Duodenal mucosa (tissue), 2 donors: ENCODE measurements around the gene UMAD1.
"Not testable (repeated sequence)": the region's sequence is repeated elsewhere in the genome, so short reads cannot be mapped to it uniquely, and the experiment has no call there.

Experiments used
- H3K27ac ChIP-seq: one replicate; pipeline ENCODE4 v1.7.0; 2013; ENCODE audit warnings: low read depth, low read length
- H3K27me3 ChIP-seq, 2 donors: one replicate each; pipeline ENCODE4 v1.7.0; 2013; ENCODE audit warnings: low read length in 2 of 2, control low read depth in 1 of 2; ENCODE audit not compliant: insufficient read depth in 2 of 2, control insufficient read depth in 1 of 2
- H3K36me3 ChIP-seq, 2 donors: one replicate each; pipeline ENCODE4 v1.7.0; 2013; ENCODE audit warnings: low read length in 2 of 2, control low read depth in 1 of 2; ENCODE audit not compliant: insufficient read depth in 2 of 2, control insufficient read depth in 1 of 2
- H3K4me1 ChIP-seq, 2 donors: one replicate each; pipeline ENCODE4 v1.7.0; 2013; ENCODE audit warnings: low read length in 2 of 2, control low read depth in 1 of 2; ENCODE audit not compliant: insufficient read depth in 2 of 2, control insufficient read depth in 1 of 2
- H3K4me3 ChIP-seq, 2 donors: one replicate each; pipeline ENCODE4 v1.7.0; 2013; ENCODE audit warnings: low read length in 2 of 2, low read depth in 1 of 2
- H3K9ac ChIP-seq, 2 donors: one replicate each; pipeline ENCODE4 v1.7.0; 2013; ENCODE audit warnings: low read length in 2 of 2, low read depth in 1 of 2
- H3K9me3 ChIP-seq, 2 donors: one replicate each; pipeline ENCODE4 v1.7.0; 2013; ENCODE audit warnings: low read length in 2 of 2, control low read depth in 1 of 2; ENCODE audit not compliant: control insufficient read depth in 1 of 2

UMAD1 gene

GRCh38 chr7:7818179-7818578, 177.6 kb downstream of the UMAD1 start:
- not testable (repeated sequence) for H3K9me3 ChIP-seq, H3K27ac ChIP-seq, H3K9ac ChIP-seq, H3K4me1 ChIP-seq, H3K27me3 ChIP-seq, H3K36me3 ChIP-seq, H3K4me3 ChIP-seq

- no peaks in the 10 kb centered on the region for H3K9me3 ChIP-seq
- H3K9ac ChIP-seq: no peak overlapping the region
- no peak overlapping the region for H3K27ac ChIP-seq
- H3K4me3 ChIP-seq: no peak overlapping the region
- H3K27me3 ChIP-seq: no peaks in the 10 kb centered on the region
- H3K4me1 ChIP-seq: peaks cover 0 to 8% of the 10 kb centered on the region in 2 donors
- peaks cover 0 to 4% of the 10 kb centered on the region in 2 donors for H3K36me3 ChIP-seq
These were observed 179.1 kb downstream of the UMAD1 start for GRCh38 chr7:7819442-7820247.

- H3K36me3 ChIP-seq: peaks cover 0 to 4% of the 10 kb centered on the region in 2 donors
- peaks cover 0 to 8% of the 10 kb centered on the region in 2 donors for H3K4me1 ChIP-seq
These were observed 179.9 kb downstream of the UMAD1 start for GRCh38 chr7:7820409-7820808.

GRCh38 chr7:7820939-7821338, 180.4 kb downstream of the UMAD1 start:
- no peak overlapping the region for H3K4me3 ChIP-seq
- no peaks in the 10 kb centered on the region for H3K9me3 ChIP-seq
- no peak overlapping the region for H3K9ac ChIP-seq
- peaks cover 0 to 4% of the 10 kb centered on the region in 2 donors for H3K36me3 ChIP-seq
- no peak overlapping the region for H3K27ac ChIP-seq
- peaks cover 0 to 8% of the 10 kb centered on the region in 2 donors for H3K4me1 ChIP-seq
- H3K27me3 ChIP-seq: no peaks in the 10 kb centered on the region

More at GRCh38 chr7:7820409-7820808, 179.9 kb downstream of the UMAD1 start:
- no peak overlapping the region for H3K9ac ChIP-seq
- H3K9me3 ChIP-seq: no peaks in the 10 kb centered on the region
- no peak overlapping the region for H3K4me3 ChIP-seq
- H3K27ac ChIP-seq: no peak overlapping the region
- no peaks in the 10 kb centered on the region for H3K27me3 ChIP-seq

- Histone ChIP-seq H3K27me3 (no peaks in the 10 kb centered on the region), H3K27ac (no peak overlapping the region), H3K36me3 (peaks cover 0 to under 1% of the 10 kb centered on the region in 2 donors), H3K9ac (no peak overlapping the region), H3K4me3 (no peak overlapping the region), H3K4me1 (peaks cover 0 to 5% of the 10 kb centered on the region in 2 donors), H3K9me3 (no peaks in the 10 kb centered on the region)
These were observed 181.0 kb downstream of the UMAD1 start for GRCh38 chr7:7821517-7821916.

GRCh38 chr7:7825294-7825693, 184.7 kb downstream of the UMAD1 start:
- H3K4me3 ChIP-seq, H3K4me1 ChIP-seq, H3K9me3 ChIP-seq, H3K36me3 ChIP-seq, H3K27ac ChIP-seq, H3K9ac ChIP-seq, H3K27me3 ChIP-seq: not testable (repeated sequence)

- Histone ChIP-seq H3K36me3 (no peaks in the 10 kb centered on the region), H3K9ac (no peak overlapping the region), H3K4me3 (no peak overlapping the region), H3K9me3 (no peaks in the 10 kb centered on the region), H3K27me3 (no peaks in the 10 kb centered on the region), H3K27ac (no peak overlapping the region), H3K4me1 (peaks cover 0 to 4% of the 10 kb centered on the region in 2 donors)
These were observed 189.1 kb downstream of the UMAD1 start for GRCh38 chr7:7829667-7830066.

- H3K4me3 ChIP-seq: no peak overlapping the region
- no peaks in the 10 kb centered on the region for H3K36me3 ChIP-seq
- no peak overlapping the region for H3K27ac ChIP-seq
- H3K9ac ChIP-seq: no peak overlapping the region
- H3K4me1 ChIP-seq: peaks cover 0 to 4% of the 10 kb centered on the region in 2 donors
- H3K9me3 ChIP-seq: no peaks in the 10 kb centered on the region
- no peaks in the 10 kb centered on the region for H3K27me3 ChIP-seq
These were observed 189.7 kb downstream of the UMAD1 start for GRCh38 chr7:7830122-7830878.

- Histone ChIP-seq H3K4me1 (peaks cover 0 to 4% of the 10 kb centered on the region in 2 donors), H3K4me3 (no peak overlapping the region), H3K27ac (no peak overlapping the region), H3K36me3 (no peaks in the 10 kb centered on the region), H3K27me3 (no peaks in the 10 kb centered on the region), H3K9ac (no peak overlapping the region), H3K9me3 (no peaks in the 10 kb centered on the region)
These were observed 192.0 kb downstream of the UMAD1 start for GRCh38 chr7:7832518-7832917.

- Histone ChIP-seq H3K27me3 (no peaks in the 10 kb centered on the region), H3K4me1 (peaks cover 0 to 4% of the 10 kb centered on the region in 2 donors), H3K4me3 (no peak overlapping the region), H3K36me3 (no peaks in the 10 kb centered on the region), H3K9me3 (no peaks in the 10 kb centered on the region), H3K9ac (no peak overlapping the region), H3K27ac (no peak overlapping the region)
These were observed 194.2 kb downstream of the UMAD1 start for GRCh38 chr7:7834761-7835160.
